ENCODE results near the gene SKP1.
A peak's percentile ranks its signal among the peaks of the same experiment; 100 is the strongest.

The SKP1 gene

GRCh38 chr5:134189031-134189430, 12.3 kb upstream of the SKP1 start:
- H3K4me3 ChIP-seq (ENCODE audit: low read length, poor library complexity, severe bottlenecking), result no peak overlapping the region
- H3K36me3 ChIP-seq (ENCODE audit: insufficient read depth, low read length), result no peaks in the 10 kb centered on the region
- H3K27me3 ChIP-seq (ENCODE audit: insufficient read depth, low read length, poor library complexity, severe bottlenecking), result no peaks in the 10 kb centered on the region
- TF ChIP-seq CTCF (conservative IDR thresholded peaks at IDR 0.05; ENCODE audit: low read length) (no peak), EZH2phosphoT487 (IDR thresholded peaks at IDR 0.05; ENCODE audit: borderline replicate concordance) (no peak)
- no peaks in the 10 kb centered on the region for H3F3A ChIP-seq (ENCODE audit: low read depth)
- no peak overlapping the region for H2AFZ ChIP-seq (ENCODE audit: low read length)
- H3K4me2 ChIP-seq (ENCODE audit: low read depth, low read length, poor library complexity, severe bottlenecking), result no peak overlapping the region
- H3K79me2 ChIP-seq (ENCODE audit: insufficient read depth, low read length), result no peaks in the 10 kb centered on the region
- H3K9me3 ChIP-seq (ENCODE audit: insufficient read depth, low read depth, low read length), result no peaks in the 10 kb centered on the region
- H3K9me2 ChIP-seq (replicated peaks; ENCODE audit: low read depth, low read length), result no peaks in the 10 kb centered on the region
- H4K20me1 ChIP-seq (ENCODE audit: insufficient read depth, low read length, poor library complexity, severe bottlenecking), result no peaks in the 10 kb centered on the region
- H3K4me1 ChIP-seq (ENCODE audit: insufficient read depth, low read length, poor library complexity, severe bottlenecking), result no peaks in the 10 kb centered on the region
- H3K9ac ChIP-seq (ENCODE audit: low read depth, low read length, poor library complexity, severe bottlenecking), result no peak overlapping the region

GRCh38 chr5:134188092-134188491, 11.3 kb upstream of the SKP1 start:
- no peaks in the 10 kb centered on the region for H3K27me3 ChIP-seq (ENCODE audit: insufficient read depth, low read length, poor library complexity, severe bottlenecking)
- H3K4me3 ChIP-seq (ENCODE audit: low read length, poor library complexity, severe bottlenecking), result no peak overlapping the region
- no peaks in the 10 kb centered on the region for H3K79me2 ChIP-seq (ENCODE audit: insufficient read depth, low read length)
- H3K36me3 ChIP-seq (ENCODE audit: insufficient read depth, low read length), result no peaks in the 10 kb centered on the region
- TF ChIP-seq CTCF (conservative IDR thresholded peaks at IDR 0.05; ENCODE audit: low read length) (no peak), EZH2phosphoT487 (IDR thresholded peaks at IDR 0.05; ENCODE audit: borderline replicate concordance) (no peak)
- H3K4me2 ChIP-seq (ENCODE audit: low read depth, low read length, poor library complexity, severe bottlenecking), result no peak overlapping the region
- H3K4me1 ChIP-seq (ENCODE audit: insufficient read depth, low read length, poor library complexity, severe bottlenecking), result no peaks in the 10 kb centered on the region
- H3K9me2 ChIP-seq (replicated peaks; ENCODE audit: low read depth, low read length), result no peaks in the 10 kb centered on the region
- H2AFZ ChIP-seq (ENCODE audit: low read length), result no peak overlapping the region
- no peaks in the 10 kb centered on the region for H4K20me1 ChIP-seq (ENCODE audit: insufficient read depth, low read length, poor library complexity, severe bottlenecking)
- no peaks in the 10 kb centered on the region for H3K9me3 ChIP-seq (ENCODE audit: insufficient read depth, low read depth, low read length)
- H3F3A ChIP-seq (ENCODE audit: low read depth), result no peaks in the 10 kb centered on the region
- no peak overlapping the region for H3K9ac ChIP-seq (ENCODE audit: low read depth, low read length, poor library complexity, severe bottlenecking)

GRCh38 chr5:134184155-134185135, 7.7 kb upstream of the SKP1 start:
- TF ChIP-seq CTCF (conservative IDR thresholded peaks at IDR 0.05; ENCODE audit: low read length) (peak; percentile 68), EZH2phosphoT487 (IDR thresholded peaks at IDR 0.05; ENCODE audit: borderline replicate concordance) (no peak)
- Histone ChIP-seq H3K4me1 (ENCODE audit: insufficient read depth, low read length, poor library complexity, severe bottlenecking) (no peaks in the 10 kb centered on the region), H3K9me2 (replicated peaks; ENCODE audit: low read depth, low read length) (no peaks in the 10 kb centered on the region), H3K4me2 (ENCODE audit: low read depth, low read length, poor library complexity, severe bottlenecking) (no peak overlapping the region), H4K20me1 (ENCODE audit: insufficient read depth, low read length, poor library complexity, severe bottlenecking) (no peaks in the 10 kb centered on the region), H3K27me3 (ENCODE audit: insufficient read depth, low read length, poor library complexity, severe bottlenecking) (no peaks in the 10 kb centered on the region), H2AFZ (ENCODE audit: low read length) (no peak overlapping the region), H3K4me3 (ENCODE audit: low read length, poor library complexity, severe bottlenecking) (no peak overlapping the region), H3K36me3 (ENCODE audit: insufficient read depth, low read length) (no peaks in the 10 kb centered on the region), H3K9ac (ENCODE audit: low read depth, low read length, poor library complexity, severe bottlenecking) (no peak overlapping the region), H3F3A (ENCODE audit: low read depth) (no peaks in the 10 kb centered on the region), H3K9me3 (ENCODE audit: insufficient read depth, low read depth, low read length) (no peaks in the 10 kb centered on the region), H3K79me2 (ENCODE audit: insufficient read depth, low read length) (no peaks in the 10 kb centered on the region)

All from Loucy (cell line).